HUES48 (cell line): ENCODE measurements around the gene PPY.
"Not testable (repeated sequence)": the region's sequence is repeated elsewhere in the genome, so short reads cannot be mapped to it uniquely, and the experiment has no call there.

Experiments
- H3K27ac ChIP-seq: one replicate; pipeline ENCODE4 v1.7.0; 2013; ENCODE audit warnings: low read depth, low read length, inconsistent platforms
- H3K27me3 ChIP-seq: 2 replicates; pipeline ENCODE4 v1.6.1; 2013; ENCODE audit warnings: mild to moderate bottlenecking, low read length; ENCODE audit not compliant: control insufficient read depth, insufficient read depth
- H3K36me3 ChIP-seq: 2 replicates; pipeline ENCODE4 v1.6.1; 2013; ENCODE audit warnings: low read length; ENCODE audit not compliant: control insufficient read depth, insufficient read depth
- H3K4me1 ChIP-seq: 2 replicates; pipeline ENCODE4 v1.6.1; 2013; ENCODE audit warnings: mild to moderate bottlenecking, low read length; ENCODE audit not compliant: control insufficient read depth, insufficient read depth
- H3K4me3 ChIP-seq: 2 replicates; pipeline ENCODE4 v1.5.1; 2013; ENCODE audit warnings: mild to moderate bottlenecking, low read depth, low read length
- H3K9ac ChIP-seq: 2 replicates; pipeline ENCODE4 v1.6.1; 2013; ENCODE audit warnings: mild to moderate bottlenecking, low read depth, low read length, moderate library complexity
- H3K9me3 ChIP-seq: 2 replicates; pipeline ENCODE4 v1.6.1; 2013; ENCODE audit warnings: low read length; ENCODE audit not compliant: control insufficient read depth, insufficient read depth

Gene PPY

GRCh38 chr17:43901861-43902589, 40.3 kb downstream of the PPY start:
- H3K4me3 ChIP-seq: no peak overlapping the region
- H3K9ac ChIP-seq: no peak overlapping the region

GRCh38 chr17:43900858-43901754, 41.2 kb downstream of the PPY start:
- H3K4me1 ChIP-seq: peaks cover 37% of the 10 kb centered on the region
- H3K9me3 ChIP-seq: no peaks in the 10 kb centered on the region
- no peak overlapping the region for H3K27ac ChIP-seq
- H3K9ac ChIP-seq: no peak overlapping the region
- H3K36me3 ChIP-seq: peaks cover 3% of the 10 kb centered on the region; the same call in 1 of the 2 replicates
- peaks cover 21% of the 10 kb centered on the region for H3K27me3 ChIP-seq
- H3K4me3 ChIP-seq: peak overlapping the region; percentile 56

More at GRCh38 chr17:43901861-43902589, 40.3 kb downstream of the PPY start:
- Histone ChIP-seq H3K9me3 (no peaks in the 10 kb centered on the region), H3K27ac (no peak overlapping the region), H3K4me1 (peaks cover 37% of the 10 kb centered on the region), H3K36me3 (no peaks in the 10 kb centered on the region), H3K27me3 (peaks cover 26% of the 10 kb centered on the region)

DNA sequence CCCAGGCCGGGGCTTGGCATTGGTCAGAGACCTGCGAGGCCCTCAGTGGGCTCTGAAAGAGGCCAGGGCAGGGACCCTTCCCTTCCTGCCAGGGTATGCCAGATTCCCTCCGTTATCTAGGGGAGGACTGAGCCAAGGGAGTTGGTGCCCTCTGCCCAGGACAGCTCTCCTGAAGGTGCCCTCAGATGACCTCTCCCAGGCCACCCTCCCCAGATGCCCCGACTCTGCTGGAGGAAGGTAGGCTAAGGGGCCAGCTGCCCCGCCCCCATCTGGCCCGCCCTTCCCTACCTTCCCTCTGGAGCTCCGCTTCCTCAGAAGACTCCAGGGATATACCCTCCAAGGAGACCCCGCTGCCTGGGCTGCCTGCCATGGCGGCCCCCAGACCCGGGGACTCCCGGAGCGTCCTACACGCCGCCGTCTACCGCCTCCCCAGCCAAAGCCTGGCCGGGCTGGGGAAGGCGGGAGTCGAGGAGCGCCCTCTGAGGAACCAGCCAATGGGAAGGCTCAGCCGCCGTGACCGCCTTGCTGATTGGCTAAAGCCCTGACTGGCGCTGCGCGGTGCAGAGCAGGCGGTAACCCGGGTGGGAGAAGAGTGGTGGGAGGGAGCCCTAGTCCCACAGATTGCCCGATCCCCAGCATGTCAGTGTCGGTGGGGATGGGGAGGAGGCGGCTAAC, 42.0 kb downstream of the PPY start:
- no peak overlapping the region for H3K27ac ChIP-seq
- no peak overlapping the region for H3K9ac ChIP-seq
- peaks cover 3% of the 10 kb centered on the region; the same call in 1 of the 2 replicates for H3K36me3 ChIP-seq
- H3K4me1 ChIP-seq: peaks cover 30% of the 10 kb centered on the region
- H3K9me3 ChIP-seq: no peaks in the 10 kb centered on the region
- H3K27me3 ChIP-seq: peaks cover 13% of the 10 kb centered on the region
- H3K4me3 ChIP-seq: peak overlapping the region; percentile 56

DNA sequence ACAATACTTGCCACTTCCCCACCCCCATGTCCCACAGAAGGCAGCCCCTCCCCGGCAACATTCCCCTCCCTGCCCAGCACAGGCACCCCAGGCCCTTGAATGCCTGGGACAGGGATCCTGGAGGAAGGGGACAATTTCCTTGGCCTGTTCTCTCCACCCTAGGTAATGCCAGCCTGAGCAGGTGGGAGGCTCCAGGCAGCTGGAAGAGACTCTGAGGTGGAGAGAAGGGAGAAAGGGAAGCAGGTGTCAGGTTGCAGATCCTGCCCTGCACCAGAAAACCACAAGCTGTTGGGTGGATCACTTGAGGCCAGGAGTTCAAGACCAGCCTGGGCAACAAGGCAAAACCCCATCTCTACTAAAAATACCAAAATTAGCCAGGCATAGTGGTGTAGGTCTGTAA, 43.8 kb downstream of the PPY start:
- Histone ChIP-seq H3K4me3 (no peak overlapping the region), H3K36me3 (peaks cover 3% of the 10 kb centered on the region; the same call in 1 of the 2 replicates), H3K4me1 (peaks cover 24% of the 10 kb centered on the region), H3K9me3 (no peaks in the 10 kb centered on the region), H3K27ac (no peak overlapping the region), H3K27me3 (no peaks in the 10 kb centered on the region), H3K9ac (no peak overlapping the region)

GRCh38 chr17:43897831-43898230, 44.4 kb downstream of the PPY start:
- Histone ChIP-seq H3K27me3 (no peaks in the 10 kb centered on the region), H3K9me3 (no peaks in the 10 kb centered on the region), H3K27ac (no peak overlapping the region), H3K9ac (no peak overlapping the region), H3K4me1 (peaks cover 31% of the 10 kb centered on the region), H3K4me3 (no peak overlapping the region), H3K36me3 (peaks cover 3% of the 10 kb centered on the region; the same call in 1 of the 2 replicates)

DNA sequence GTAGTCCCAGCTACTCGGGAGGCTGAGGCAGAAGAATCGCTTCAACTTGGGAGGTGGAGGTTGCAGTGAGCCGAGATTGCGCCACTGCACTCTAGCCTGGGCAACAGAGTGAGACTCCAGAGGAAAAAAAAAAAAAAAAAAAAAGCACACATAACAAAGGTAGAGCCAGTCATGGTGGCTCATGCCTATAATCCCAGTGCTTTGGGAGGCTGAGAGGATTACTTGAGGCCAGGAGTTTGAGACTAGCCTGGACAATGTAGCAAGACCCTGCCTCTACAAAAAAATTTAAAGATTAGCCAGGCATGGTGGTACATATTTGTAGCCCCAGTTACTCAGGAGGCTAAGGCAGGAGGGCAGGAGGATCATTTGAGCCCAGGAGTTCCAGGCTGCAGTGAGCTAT, 47.8 kb downstream of the PPY start:
- H3K27me3 ChIP-seq, H3K36me3 ChIP-seq, H3K4me3 ChIP-seq, H3K9ac ChIP-seq, H3K27ac ChIP-seq, H3K9me3 ChIP-seq: not testable (repeated sequence)
- peaks cover 26% of the 10 kb centered on the region for H3K4me1 ChIP-seq

DNA sequence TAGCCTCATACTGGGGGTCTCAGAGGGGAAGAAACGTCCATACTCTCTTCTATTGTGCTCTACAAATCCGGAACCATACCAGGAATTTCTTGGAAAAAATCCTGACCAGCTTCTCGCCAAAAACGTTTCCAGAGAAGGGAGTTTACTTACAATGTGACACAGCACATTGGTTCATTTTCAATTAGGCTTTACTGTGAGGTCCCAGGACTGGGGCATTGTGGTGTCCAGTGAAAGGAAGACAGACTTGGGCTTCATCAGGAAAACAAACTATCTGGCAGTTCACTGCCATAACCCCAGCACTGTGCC, 49.7 kb downstream of the PPY start:
- H3K4me3 ChIP-seq: no peak overlapping the region
- peaks cover 3% of the 10 kb centered on the region; the same call in 1 of the 2 replicates for H3K36me3 ChIP-seq
- no peaks in the 10 kb centered on the region for H3K27me3 ChIP-seq
- H3K9ac ChIP-seq: no peak overlapping the region
- no peaks in the 10 kb centered on the region for H3K9me3 ChIP-seq
- peaks cover 25% of the 10 kb centered on the region for H3K4me1 ChIP-seq
- H3K27ac ChIP-seq: peak overlapping the region; percentile 89

GRCh38 chr17:43891851-43892646, 50.2 kb downstream of the PPY start:
- Histone ChIP-seq H3K4me3 (no peak overlapping the region), H3K36me3 (peaks cover 3% of the 10 kb centered on the region; the same call in 1 of the 2 replicates), H3K9ac (no peak overlapping the region), H3K9me3 (no peaks in the 10 kb centered on the region), H3K27ac (peak overlapping the region; percentile 89), H3K27me3 (no peaks in the 10 kb centered on the region), H3K4me1 (peaks cover 25% of the 10 kb centered on the region)
